ENCODE measurements around the gene XIRP1.

GRCh38 chr3:39213613-39214012, 21.2 kb upstream of the XIRP1 start:
- TF ChIP-seq CTCF (conservative IDR thresholded peaks at IDR 0.05; ENCODE audit: low read length) (no peak), EZH2phosphoT487 (IDR thresholded peaks at IDR 0.05; ENCODE audit: borderline replicate concordance, low read depth, low read length) (no peak)
